ENCODE results near the gene SLC15A2. TPM values are rescaled to one million over a fixed set of nuclear protein-coding genes. Genes with fewer than 3 reads are reported as not detected.

The SLC15A2 gene, protein sequence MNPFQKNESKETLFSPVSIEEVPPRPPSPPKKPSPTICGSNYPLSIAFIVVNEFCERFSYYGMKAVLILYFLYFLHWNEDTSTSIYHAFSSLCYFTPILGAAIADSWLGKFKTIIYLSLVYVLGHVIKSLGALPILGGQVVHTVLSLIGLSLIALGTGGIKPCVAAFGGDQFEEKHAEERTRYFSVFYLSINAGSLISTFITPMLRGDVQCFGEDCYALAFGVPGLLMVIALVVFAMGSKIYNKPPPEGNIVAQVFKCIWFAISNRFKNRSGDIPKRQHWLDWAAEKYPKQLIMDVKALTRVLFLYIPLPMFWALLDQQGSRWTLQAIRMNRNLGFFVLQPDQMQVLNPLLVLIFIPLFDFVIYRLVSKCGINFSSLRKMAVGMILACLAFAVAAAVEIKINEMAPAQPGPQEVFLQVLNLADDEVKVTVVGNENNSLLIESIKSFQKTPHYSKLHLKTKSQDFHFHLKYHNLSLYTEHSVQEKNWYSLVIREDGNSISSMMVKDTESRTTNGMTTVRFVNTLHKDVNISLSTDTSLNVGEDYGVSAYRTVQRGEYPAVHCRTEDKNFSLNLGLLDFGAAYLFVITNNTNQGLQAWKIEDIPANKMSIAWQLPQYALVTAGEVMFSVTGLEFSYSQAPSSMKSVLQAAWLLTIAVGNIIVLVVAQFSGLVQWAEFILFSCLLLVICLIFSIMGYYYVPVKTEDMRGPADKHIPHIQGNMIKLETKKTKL
- 0.19 and 0.28 TPM in 2 replicates for total RNA-seq

DNA sequence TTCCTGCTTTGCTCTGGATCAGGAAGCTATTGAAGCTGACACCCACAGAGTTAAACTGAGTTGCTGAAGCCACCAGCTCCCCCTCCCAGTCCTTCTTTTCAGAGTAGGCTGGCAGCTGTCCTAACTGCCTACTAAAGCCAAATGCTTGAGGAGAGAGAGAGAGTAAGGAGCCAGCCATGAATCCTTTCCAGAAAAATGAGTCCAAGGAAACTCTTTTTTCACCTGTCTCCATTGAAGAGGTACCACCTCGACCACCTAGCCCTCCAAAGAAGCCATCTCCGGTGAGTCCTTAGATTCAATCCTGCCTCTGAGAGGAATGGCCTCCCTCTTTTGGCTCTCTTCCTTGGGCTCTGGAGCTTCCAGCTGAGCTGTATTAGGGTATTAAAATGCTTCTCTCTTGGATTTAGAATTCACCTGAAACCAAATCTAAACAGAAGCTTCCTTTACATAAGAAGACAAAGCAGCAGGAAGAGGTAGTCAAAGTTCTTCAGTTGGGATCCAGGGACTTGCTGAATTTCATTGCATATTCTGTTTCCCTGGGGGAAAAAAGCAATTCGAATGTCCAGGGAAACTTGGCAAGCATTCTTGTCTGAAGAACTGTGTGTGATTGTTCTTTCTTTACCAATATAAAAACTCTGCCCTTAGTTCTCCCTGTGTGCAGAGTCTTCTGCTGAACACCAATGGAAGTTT, at the start of gene SLC15A2:
TSS of gene SLC15A2 (plus strand) at position 101 of the 690 bp plus-strand sequence. CDS start at position 177, 76 bp downstream.

Other genes starting within 250 kb of the SLC15A2 start
- gene HCLS1, start 233.5 kb upstream of the SLC15A2 start, total RNA-seq: 0.77 and 1.7 TPM in 2 replicates
- gene GOLGB1, start 144.7 kb upstream of the SLC15A2 start, total RNA-seq: 33.7 and 58.1 TPM in 2 replicates
- gene IQCB1, start 59.3 kb upstream of the SLC15A2 start, total RNA-seq: 10.0 and 14.1 TPM in 2 replicates
- 3.5 and 4.5 TPM in 2 replicates for gene EAF2, start 59.2 kb upstream of the SLC15A2 start, total RNA-seq
- not detected in 2 replicates for gene ILDR1, start 127.8 kb downstream of the SLC15A2 start, total RNA-seq
- not detected in 2 replicates for gene CD86, start 161.0 kb downstream of the SLC15A2 start, total RNA-seq

Data from regular cardiac myocyte (primary cell).